ENCODE results near the gene USP12.

The USP12 gene

DNA sequence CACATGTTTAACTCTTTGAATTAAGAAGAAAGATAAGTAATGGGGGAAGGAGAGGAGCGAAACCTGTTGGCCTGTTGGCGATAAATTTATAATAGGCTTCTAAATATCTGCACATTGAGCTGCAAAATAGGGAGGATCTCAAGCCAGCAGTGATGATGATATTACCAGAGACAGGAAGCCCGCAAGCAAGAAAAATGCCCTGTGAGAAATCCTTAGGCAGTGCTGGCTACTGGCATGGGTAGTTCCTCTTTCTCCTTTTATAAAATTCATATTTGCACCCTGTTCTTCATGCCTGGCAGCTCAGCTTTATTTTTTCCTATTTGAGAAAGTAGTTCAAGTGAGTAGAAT, 858 bp upstream of the USP12 start:
- H3K4me3 Mint-ChIP-seq, result peak overlapping the region; percentile 82
- no peaks in the 10 kb centered on the region for H3K27me3 Mint-ChIP-seq
- DNase-seq, result no peak
- no peaks in the 10 kb centered on the region for H3K9me3 Mint-ChIP-seq
- H3K4me1 Mint-ChIP-seq (ENCODE audit: low read depth), result peaks cover 57% of the 10 kb centered on the region
- peaks cover 14% of the 10 kb centered on the region for H3K36me3 Mint-ChIP-seq (ENCODE audit: low read depth)
- H3K27ac Mint-ChIP-seq, result peak overlapping the region; percentile 90

DNA sequence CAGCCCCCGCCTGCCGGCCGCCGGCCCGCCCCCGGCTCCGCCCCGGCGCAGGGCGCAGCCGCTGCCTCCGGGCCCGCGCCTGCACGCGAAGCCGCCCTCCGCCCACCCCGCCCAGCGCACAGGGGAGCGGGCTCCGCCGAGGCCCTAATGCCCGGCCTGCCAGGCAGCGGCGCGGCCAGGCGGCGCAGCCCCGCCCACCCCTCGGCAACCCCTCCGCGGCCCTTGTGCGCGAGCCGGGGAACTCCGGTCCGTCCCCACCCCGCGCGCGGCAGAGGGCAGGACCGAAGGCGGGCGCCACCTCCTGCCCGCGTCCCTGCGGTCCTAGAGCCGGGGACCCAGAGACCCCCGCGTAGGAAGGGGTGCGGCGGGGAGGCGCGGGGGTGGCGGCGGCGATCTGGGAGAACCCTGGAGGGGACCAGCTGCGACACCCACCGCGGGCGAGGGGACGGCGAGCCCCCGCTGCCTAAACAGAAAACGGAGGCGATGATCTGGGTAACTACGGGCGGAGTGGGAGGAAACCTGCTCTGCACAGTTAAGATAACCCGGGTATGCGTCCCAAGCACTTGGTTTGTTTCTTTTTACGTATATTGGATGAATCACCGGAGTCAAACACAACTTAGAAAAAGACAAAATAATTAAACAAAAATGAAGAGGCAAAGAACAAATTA, 350 bp upstream of the USP12 start:
- Mint-ChIP-seq H3K27ac (peak overlapping the region; percentile 90), H3K4me3 (peak overlapping the region; percentile 82), H3K9me3 (no peaks in the 10 kb centered on the region), H3K36me3 (ENCODE audit: low read depth) (peaks cover 14% of the 10 kb centered on the region), H3K27me3 (no peaks in the 10 kb centered on the region), H3K4me1 (ENCODE audit: low read depth) (peaks cover 59% of the 10 kb centered on the region)
- DNase-seq, result peak; percentile 92

DNA sequence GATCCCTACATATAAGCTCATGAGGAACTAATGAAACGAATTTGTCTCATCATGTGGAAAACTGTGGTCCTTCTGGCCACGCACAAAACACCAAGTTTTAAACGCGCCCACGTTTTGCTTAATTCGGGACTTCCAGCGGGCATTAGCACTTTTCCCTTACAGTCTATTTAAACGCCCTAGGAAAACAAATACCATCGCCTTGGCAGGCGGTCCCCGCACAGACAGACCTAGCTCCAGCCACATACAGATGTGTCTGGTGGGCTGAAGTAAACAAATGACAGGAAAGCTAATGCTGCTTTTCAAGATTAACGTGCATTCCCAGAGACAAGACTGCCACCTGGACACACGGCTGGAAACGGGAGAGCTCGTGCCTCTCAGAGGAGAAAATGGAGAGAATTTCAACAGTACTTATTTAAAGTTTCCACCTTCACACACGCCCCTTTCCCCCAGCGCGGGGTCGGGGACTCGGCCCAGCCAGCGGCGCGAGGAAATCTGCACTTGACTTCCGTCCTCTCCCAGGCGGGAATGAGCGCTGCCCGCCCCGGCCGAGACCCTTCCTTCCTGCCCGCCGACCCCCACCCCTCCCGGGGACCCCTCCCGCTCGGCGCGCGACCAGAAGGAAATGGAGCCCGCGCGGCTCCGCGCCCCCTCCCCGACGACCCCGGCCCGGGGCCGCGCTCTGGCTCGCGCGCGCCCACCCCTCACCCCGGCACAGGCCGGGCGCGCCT, 931 bp downstream of the USP12 start:
- peak overlapping the region; percentile 99 for H3K27ac Mint-ChIP-seq
- no peaks in the 10 kb centered on the region for H3K27me3 Mint-ChIP-seq
- peaks cover 65% of the 10 kb centered on the region for H3K4me1 Mint-ChIP-seq (ENCODE audit: low read depth)
- DNase-seq, result peak; percentile 69
- no peaks in the 10 kb centered on the region for H3K9me3 Mint-ChIP-seq
- H3K4me3 Mint-ChIP-seq, result peak overlapping the region; percentile 95
- peaks cover 14% of the 10 kb centered on the region for H3K36me3 Mint-ChIP-seq (ENCODE audit: low read depth)

GRCh38 chr13:27170221-27170515, 1.4 kb downstream of the USP12 start:
- DNase-seq, result no peak
- H3K36me3 Mint-ChIP-seq (ENCODE audit: low read depth), result peaks cover 15% of the 10 kb centered on the region

DNA sequence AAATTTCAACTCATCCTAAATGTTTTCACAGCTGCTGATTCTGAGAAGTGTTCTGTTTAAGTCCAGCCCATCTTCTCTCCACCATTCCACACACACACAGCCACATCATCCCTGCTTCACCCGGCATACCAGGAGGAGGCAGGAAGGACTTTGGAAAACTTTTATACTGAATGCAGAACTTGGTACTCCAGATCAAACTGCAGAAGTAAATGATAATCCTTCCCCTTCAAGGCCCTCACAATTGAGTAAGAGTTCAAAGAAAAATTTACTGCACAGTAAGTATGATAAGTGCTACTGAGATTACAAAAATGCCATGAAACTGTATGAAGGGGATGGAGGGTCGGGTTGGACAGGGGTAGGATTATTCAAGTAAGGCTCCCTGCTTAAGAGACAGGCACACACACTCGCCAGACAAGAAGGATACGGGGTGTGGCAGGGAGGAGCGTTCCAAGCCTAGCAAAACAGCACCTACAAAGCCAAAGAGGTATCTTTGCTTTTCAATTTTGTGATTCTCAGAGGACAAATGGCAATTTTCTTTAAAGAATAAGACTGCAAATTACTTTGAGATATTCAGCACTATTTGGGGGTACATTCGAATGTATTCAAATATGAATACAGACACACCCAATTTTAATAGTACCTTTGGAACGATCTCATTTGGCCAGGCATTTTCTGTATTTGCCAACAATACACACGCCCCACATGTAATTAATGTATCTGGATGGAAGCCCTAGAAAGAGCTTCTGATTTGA, 2.5 kb downstream of the USP12 start:
- no peaks in the 10 kb centered on the region for H3K27me3 Mint-ChIP-seq
- peaks cover 19% of the 10 kb centered on the region for H3K36me3 Mint-ChIP-seq (ENCODE audit: low read depth)
- peak overlapping the region; percentile 99 for H3K27ac Mint-ChIP-seq
- H3K4me3 Mint-ChIP-seq, result peak overlapping the region; percentile 95
- no peak for DNase-seq
- peaks cover 66% of the 10 kb centered on the region for H3K4me1 Mint-ChIP-seq (ENCODE audit: low read depth)
- H3K9me3 Mint-ChIP-seq, result no peaks in the 10 kb centered on the region

More at GRCh38 chr13:27170221-27170515, 1.4 kb downstream of the USP12 start:
- Mint-ChIP-seq H3K4me3 (peak overlapping the region; percentile 95), H3K27me3 (no peaks in the 10 kb centered on the region), H3K9me3 (no peaks in the 10 kb centered on the region), H3K4me1 (ENCODE audit: low read depth) (peaks cover 67% of the 10 kb centered on the region), H3K27ac (peak overlapping the region; percentile 99)

DNA sequence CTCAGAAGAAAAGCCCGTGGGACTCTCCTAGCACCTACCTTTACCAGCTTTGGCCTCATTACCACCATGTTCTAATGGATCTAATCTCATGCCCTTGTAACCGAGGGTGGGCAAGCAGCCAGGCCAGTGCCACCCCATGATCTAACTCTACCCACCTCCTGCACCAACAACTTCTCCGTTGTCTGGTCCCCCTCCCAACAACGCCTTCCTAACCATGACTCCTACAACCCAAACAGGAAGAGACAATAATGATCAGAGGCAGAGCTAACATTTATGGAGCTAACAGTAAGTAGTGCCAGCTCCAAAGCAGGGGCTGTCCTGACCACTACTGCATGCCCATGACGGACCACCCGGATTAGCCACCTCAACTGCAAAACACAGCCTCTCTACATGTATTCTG, 3.5 kb downstream of the USP12 start:
- H3K36me3 Mint-ChIP-seq (ENCODE audit: low read depth), result peaks cover 27% of the 10 kb centered on the region
- H3K27ac Mint-ChIP-seq, result peak overlapping the region; percentile 85
- H3K4me1 Mint-ChIP-seq (ENCODE audit: low read depth), result peaks cover 72% of the 10 kb centered on the region

GRCh38 chr13:27166313-27166712, 5.3 kb downstream of the USP12 start:
- H3K27ac Mint-ChIP-seq, result no peak overlapping the region
- DNase-seq, result no peak
- no peaks in the 10 kb centered on the region for H3K27me3 Mint-ChIP-seq
- H3K9me3 Mint-ChIP-seq, result no peaks in the 10 kb centered on the region
- H3K4me1 Mint-ChIP-seq (ENCODE audit: low read depth), result peaks cover 76% of the 10 kb centered on the region
- peaks cover 29% of the 10 kb centered on the region for H3K36me3 Mint-ChIP-seq (ENCODE audit: low read depth)
- H3K4me3 Mint-ChIP-seq, result no peak overlapping the region

More for the DNA sequence above, 3.5 kb downstream of the USP12 start:
- Mint-ChIP-seq H3K9me3 (no peaks in the 10 kb centered on the region), H3K27me3 (no peaks in the 10 kb centered on the region), H3K4me3 (peak overlapping the region; percentile 95)
- DNase-seq, result no peak

- H3K27ac Mint-ChIP-seq, result peak overlapping the region; percentile 40
- H3K9me3 Mint-ChIP-seq, result no peaks in the 10 kb centered on the region
- peak overlapping the region; percentile 10 for H3K4me3 Mint-ChIP-seq
- DNase-seq, result no peak
- H3K27me3 Mint-ChIP-seq, result no peaks in the 10 kb centered on the region
- H3K36me3 Mint-ChIP-seq (ENCODE audit: low read depth), result peaks cover 34% of the 10 kb centered on the region
- H3K4me1 Mint-ChIP-seq (ENCODE audit: low read depth), result peaks cover 73% of the 10 kb centered on the region
Observed at GRCh38 chr13:27161980-27162379, 9.6 kb downstream of the USP12 start.

GRCh38 chr13:27161423-27161822, 10.2 kb downstream of the USP12 start:
- Mint-ChIP-seq H3K27me3 (no peaks in the 10 kb centered on the region), H3K4me1 (ENCODE audit: low read depth) (peaks cover 71% of the 10 kb centered on the region), H3K36me3 (ENCODE audit: low read depth) (peaks cover 40% of the 10 kb centered on the region), H3K4me3 (no peak overlapping the region), H3K27ac (no peak overlapping the region), H3K9me3 (no peaks in the 10 kb centered on the region)
- DNase-seq, result no peak

GRCh38 chr13:27160657-27161295, 10.8 kb downstream of the USP12 start:
- peaks cover 70% of the 10 kb centered on the region for H3K4me1 Mint-ChIP-seq (ENCODE audit: low read depth)

GRCh38 chr13:27159806-27160563, 11.6 kb downstream of the USP12 start:
- H3K9me3 Mint-ChIP-seq, result no peaks in the 10 kb centered on the region
- H3K27me3 Mint-ChIP-seq, result no peaks in the 10 kb centered on the region
- H3K4me3 Mint-ChIP-seq, result no peak overlapping the region
- no peak overlapping the region for H3K27ac Mint-ChIP-seq
- peaks cover 44% of the 10 kb centered on the region for H3K36me3 Mint-ChIP-seq (ENCODE audit: low read depth)
- DNase-seq, result no peak
- H3K4me1 Mint-ChIP-seq (ENCODE audit: low read depth), result peaks cover 64% of the 10 kb centered on the region

More at GRCh38 chr13:27160657-27161295, 10.8 kb downstream of the USP12 start:
- Mint-ChIP-seq H3K36me3 (ENCODE audit: low read depth) (peaks cover 46% of the 10 kb centered on the region), H3K27me3 (no peaks in the 10 kb centered on the region), H3K27ac (peak overlapping the region; percentile 29), H3K9me3 (no peaks in the 10 kb centered on the region), H3K4me3 (peak overlapping the region; percentile 8)
- DNase-seq, result no peak

GRCh38 chr13:27158335-27158734, 13.3 kb downstream of the USP12 start:
- Mint-ChIP-seq H3K4me3 (no peak overlapping the region), H3K27me3 (no peaks in the 10 kb centered on the region), H3K27ac (no peak overlapping the region), H3K36me3 (ENCODE audit: low read depth) (peaks cover 46% of the 10 kb centered on the region), H3K9me3 (peaks cover 2% of the 10 kb centered on the region), H3K4me1 (ENCODE audit: low read depth) (peaks cover 65% of the 10 kb centered on the region)
- no peak for DNase-seq

- peaks cover 2% of the 10 kb centered on the region for H3K9me3 Mint-ChIP-seq
- peaks cover 41% of the 10 kb centered on the region for H3K36me3 Mint-ChIP-seq (ENCODE audit: low read depth)
- H3K27ac Mint-ChIP-seq, result peak overlapping the region; percentile 67
- H3K27me3 Mint-ChIP-seq, result no peaks in the 10 kb centered on the region
- peaks cover 69% of the 10 kb centered on the region for H3K4me1 Mint-ChIP-seq (ENCODE audit: low read depth)
- DNase-seq, result no peak
- H3K4me3 Mint-ChIP-seq, result no peak overlapping the region
Observed at GRCh38 chr13:27151798-27152599, 19.6 kb downstream of the USP12 start.

Measured in activated T-cell treated with anti-CD3 and anti-CD28 coated beads, Interleukin-2, amount 50 U/mL, for 24 hours (primary cell).